ENCODE results near the gene CDC27. TPM values are rescaled to one million over a fixed set of nuclear protein-coding genes. Genes with fewer than 3 reads are reported as not detected.

The CDC27 gene
- total RNA-seq, 1 experiment from 2014 or later: 191 TPM

DNA sequence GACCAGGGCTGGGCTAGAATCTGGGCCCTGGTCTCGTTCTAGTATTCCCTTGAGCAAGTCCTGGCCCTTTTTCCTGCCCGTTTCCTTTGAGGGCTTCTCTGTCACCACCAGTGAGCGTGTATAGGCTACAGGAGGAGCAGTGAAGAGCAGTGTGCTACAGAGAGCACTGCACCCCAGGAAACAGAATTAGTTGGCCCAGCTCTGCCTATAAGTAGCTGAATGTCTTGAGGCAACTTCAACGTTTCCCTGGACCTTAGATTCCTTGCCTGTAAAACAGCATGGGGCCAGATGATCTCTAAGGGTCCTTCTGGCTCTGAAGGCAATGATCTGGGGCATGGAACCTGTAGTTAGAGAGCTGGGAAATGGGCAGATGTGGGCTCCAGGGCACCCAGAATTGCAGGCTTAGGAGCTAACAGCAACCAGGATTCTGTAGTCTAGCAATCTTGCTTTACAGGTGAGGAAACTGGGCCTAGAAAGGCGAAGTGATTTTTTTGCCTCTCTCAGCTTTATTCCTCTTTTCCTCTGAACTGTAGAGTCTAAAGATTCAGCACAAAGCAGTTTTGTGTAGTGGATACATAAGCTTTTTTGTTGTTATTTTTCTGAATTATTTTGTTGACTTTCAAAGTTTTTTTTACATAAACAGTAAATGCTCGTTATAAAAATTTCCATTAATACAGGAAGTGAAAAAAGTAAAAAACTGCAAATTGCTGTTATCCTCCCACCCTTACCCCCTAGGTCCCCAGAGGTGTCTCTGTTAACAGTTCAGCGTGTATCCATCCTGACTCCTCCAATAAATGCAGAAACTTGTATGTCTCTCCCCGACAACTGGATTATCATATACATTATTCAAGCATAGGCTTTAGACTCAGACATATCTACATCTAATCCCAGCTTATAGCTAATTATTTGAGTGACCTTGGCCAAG, 18.3 kb upstream of the CDC27 start (continued):
- TF ChIP-seq, protein P1, sequence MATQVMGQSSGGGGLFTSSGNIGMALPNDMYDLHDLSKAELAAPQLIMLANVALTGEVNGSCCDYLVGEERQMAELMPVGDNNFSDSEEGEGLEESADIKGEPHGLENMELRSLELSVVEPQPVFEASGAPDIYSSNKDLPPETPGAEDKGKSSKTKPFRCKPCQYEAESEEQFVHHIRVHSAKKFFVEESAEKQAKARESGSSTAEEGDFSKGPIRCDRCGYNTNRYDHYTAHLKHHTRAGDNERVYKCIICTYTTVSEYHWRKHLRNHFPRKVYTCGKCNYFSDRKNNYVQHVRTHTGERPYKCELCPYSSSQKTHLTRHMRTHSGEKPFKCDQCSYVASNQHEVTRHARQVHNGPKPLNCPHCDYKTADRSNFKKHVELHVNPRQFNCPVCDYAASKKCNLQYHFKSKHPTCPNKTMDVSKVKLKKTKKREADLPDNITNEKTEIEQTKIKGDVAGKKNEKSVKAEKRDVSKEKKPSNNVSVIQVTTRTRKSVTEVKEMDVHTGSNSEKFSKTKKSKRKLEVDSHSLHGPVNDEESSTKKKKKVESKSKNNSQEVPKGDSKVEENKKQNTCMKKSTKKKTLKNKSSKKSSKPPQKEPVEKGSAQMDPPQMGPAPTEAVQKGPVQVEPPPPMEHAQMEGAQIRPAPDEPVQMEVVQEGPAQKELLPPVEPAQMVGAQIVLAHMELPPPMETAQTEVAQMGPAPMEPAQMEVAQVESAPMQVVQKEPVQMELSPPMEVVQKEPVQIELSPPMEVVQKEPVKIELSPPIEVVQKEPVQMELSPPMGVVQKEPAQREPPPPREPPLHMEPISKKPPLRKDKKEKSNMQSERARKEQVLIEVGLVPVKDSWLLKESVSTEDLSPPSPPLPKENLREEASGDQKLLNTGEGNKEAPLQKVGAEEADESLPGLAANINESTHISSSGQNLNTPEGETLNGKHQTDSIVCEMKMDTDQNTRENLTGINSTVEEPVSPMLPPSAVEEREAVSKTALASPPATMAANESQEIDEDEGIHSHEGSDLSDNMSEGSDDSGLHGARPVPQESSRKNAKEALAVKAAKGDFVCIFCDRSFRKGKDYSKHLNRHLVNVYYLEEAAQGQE (IDR thresholded peaks at IDR 0.05; ENCODE audit: low read depth): no peak
- TF ChIP-seq, protein P2, sequence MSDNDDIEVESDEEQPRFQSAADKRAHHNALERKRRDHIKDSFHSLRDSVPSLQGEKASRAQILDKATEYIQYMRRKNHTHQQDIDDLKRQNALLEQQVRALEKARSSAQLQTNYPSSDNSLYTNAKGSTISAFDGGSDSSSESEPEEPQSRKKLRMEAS (IDR thresholded peaks at IDR 0.05): no peak
- TF ChIP-seq ZFX (IDR thresholded peaks at IDR 0.05) (no peak; the same call in 1 of the 2 replicates), JUND (IDR thresholded peaks at IDR 0.05) (no peak), RAD21 (IDR thresholded peaks at IDR 0.05; ENCODE audit: low read depth) (no peak), CEBPB (IDR thresholded peaks at IDR 0.05; ENCODE audit: low read depth) (no peak), ATF3 (IDR thresholded peaks at IDR 0.05) (no peak), POLR2AphosphoS5 (IDR thresholded peaks at IDR 0.05; ENCODE audit: low read depth, low read length) (no peak), YY1 (IDR thresholded peaks at IDR 0.05; ENCODE audit: extremely low read depth, insufficient replicate concordance, low read depth, low read length) (no peak), ELF1 (IDR thresholded peaks at IDR 0.05; ENCODE audit: borderline replicate concordance, low read depth) (no peak), EZH2phosphoT487 (IDR thresholded peaks at IDR 0.05; ENCODE audit: borderline replicate concordance) (no peak)

All from HCT116 (cell line).